ENCODE data around the gene HOXB3.
"Not testable (repeated sequence)": the region's sequence is repeated elsewhere in the genome, so short reads cannot be mapped to it uniquely, and the experiment has no call there.

The HOXB3 gene

DNA sequence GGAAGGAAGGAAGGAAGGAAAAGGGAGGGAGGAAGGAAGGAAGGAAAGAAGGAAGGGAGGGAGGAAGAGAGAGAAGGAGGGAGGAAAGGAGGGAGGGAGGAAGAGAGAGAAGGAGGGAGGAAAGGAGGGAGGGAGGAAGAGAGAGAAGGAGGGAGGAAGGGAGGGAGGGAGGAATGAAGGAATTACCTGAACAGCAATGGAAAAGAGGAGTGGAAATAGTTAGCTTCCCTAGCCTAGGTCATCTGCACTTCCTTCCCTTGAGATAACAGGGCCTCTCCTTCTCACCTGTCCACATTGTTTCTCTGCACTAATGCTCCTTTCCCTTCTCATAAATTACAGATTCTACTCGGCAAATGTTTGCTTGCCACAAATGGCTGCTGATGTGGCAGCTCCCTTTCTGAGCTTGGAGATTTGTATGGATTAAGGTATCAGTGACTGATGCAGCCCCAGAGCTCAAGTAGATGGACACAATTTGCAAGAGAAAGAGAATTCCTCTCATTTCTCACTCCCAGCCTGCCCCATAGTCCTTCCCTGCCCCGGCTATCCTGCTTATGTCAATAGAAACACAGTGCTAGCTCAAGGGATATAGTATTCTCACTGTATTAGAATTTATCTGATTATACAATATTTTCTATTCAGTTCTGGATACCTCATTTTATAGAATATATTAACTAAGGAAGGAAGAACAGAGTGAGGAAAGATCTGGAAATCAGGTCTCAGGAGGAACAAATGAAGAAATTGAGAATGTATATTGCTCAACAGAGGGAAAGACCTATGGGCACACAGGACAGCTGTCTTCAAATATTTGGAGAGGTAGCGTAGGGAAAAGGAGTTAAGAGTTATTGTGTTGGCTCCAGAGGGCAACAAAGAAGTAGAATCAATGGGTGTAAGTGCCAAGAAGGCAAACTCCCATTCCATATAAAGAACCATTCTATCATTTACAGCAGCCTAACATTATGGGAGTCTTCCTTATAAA lies 73.8 kb downstream of the HOXB3 start:
- DNase-seq: no peak

DNA sequence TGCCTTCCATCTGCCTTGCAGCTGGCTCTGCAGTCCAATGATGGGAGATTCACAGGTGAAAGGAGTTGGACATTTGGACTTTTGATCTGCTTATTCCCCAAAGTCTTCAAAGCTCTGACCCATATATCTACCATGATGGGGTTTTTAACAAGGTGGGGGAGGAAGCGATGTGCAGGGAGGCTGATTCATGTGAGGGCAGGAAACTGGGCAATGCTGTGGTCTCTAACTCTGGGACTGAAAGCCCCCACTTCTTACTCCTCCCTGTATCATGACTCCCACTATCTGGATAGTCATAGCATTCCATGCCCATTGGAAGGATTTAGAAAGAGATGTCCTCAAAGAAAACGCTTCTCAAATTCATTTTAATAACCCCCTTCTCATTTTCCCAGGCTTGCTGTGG lies 75.6 kb downstream of the HOXB3 start:
- DNase-seq: no peak

DNA sequence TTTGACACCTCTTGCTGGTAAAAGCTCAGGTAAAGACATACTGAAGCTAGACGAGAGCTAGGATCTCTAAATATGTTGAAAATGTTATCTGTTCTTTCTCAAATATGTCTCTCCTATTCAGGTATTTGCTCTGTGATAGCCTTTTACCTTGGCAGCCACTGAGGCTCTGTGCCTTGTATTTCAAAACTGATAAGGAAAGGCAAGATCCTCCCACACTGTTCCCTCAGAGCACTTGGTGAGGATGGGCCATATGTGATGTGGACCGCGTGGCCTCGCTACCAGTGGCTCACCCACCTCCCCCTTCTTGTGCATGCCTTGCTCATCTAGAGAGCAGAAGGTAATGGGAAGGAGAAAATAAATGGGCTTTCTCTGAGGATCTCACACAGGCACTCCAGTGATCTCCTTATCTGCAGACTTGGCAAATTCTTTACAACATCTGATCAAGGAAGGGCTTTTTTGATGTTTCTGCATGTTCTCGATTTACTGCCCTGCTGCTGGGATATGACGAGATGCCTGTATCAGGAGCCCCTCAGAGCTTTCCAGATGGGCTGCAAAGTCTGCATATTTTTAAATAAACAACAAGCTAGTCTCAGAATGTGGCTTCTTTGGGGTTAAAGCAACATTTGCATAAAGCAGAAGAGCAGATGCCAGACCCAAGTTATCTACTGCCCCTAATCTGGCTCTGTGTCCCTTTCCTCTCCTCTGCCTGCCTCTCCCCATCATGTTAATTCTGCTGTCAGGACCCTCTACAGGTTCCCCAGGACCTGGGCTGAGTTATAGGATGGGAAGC lies 76.2 kb downstream of the HOXB3 start:
- no peak for DNase-seq

DNA sequence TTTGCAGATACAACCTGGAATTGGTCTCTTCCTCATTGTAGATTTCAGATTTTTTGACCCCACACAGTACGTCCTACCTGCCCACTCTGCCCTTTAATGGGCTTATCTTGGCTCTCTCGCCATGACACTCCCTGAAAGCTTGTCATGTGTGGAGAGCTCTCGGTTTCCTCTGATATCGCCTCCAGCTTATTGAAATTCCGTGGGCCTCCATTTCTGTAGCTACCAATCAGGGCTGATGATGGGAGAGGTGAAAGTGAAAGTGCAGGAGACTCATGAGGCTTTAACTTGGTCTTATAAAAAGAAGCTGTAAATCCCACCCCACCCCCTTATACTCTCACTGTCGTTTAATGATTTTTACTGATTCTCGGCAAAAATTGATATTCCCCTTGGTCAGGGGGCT lies 76.9 kb downstream of the HOXB3 start:
- DNase-seq: no peak

DNA sequence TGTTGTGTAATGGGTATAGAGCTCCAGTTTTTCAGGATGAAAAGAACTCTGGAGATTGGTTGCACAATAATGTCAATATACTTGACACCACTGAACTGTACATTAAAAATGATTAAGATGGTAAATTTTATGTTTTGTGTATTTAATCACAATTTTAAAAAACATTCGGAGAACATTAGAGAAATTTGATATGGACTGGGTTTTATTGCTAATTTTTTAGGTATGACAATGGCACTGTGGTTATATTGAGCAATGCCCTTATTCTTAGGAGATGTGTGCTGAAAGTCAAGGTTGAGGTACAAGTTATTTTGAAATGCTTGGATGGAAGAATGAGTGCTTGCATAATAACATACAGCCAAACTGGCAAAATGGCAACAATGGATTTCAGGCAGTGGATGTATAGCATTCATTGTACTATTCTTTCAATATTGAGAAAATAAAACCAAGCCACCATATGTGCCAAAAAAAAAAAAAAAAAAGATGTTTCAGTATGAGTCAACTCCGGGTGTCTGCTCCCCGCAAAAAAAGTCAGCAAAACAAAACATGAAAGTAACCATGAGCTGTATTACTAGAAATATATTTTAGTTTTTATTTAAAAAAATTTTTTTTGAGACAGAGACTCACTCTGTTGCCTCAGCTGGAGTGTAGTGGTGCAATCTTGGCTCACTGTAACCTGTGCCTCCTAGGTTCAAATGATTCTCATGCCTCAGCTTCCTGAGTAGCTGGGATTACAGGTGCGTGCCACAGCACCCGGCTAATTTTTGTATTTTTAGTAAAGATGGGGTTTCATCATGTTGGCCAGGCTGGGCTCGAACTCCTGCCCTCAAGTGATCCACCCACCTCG lies 79.1 kb downstream of the HOXB3 start:
- DNase-seq: no peak

DNA sequence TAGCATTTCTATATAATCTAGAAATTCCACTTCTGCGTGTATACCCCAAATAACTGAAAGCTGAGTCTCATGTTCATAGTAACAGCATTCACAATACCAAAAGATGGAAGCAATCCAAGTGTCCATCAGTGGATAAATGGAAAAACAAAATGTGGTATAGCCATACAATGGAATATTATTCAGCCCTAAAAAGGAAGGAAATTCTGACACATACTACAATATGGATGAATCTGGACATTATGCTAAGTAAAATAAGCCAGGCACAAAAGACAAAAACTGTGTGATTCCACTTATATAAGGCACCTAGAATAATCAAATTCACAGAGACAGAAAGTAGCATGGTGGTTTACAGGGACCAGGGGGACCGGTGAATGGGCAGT lies 79.7 kb downstream of the HOXB3 start:
- DNase-seq: no peak

DNA sequence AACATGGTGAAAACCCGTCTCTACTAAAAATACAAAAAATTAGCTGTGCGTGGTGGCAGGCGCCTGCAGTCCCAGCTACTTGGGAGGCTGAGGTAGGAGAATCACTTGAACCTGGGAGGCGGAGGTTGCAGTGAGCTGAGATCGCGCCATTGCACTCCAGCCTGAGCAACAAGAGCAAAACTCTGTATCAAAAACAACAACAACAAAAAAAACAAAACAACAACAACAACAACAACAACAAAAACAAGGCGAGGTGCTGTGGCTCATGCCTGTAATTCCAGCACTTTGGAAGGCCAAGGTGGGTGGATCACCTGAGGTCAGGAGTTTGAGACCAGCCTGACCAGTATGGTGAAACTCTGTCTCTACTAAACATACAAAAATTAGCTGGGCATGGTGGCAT lies 80.3 kb downstream of the HOXB3 start:
- not testable (repeated sequence) for DNase-seq

DNA sequence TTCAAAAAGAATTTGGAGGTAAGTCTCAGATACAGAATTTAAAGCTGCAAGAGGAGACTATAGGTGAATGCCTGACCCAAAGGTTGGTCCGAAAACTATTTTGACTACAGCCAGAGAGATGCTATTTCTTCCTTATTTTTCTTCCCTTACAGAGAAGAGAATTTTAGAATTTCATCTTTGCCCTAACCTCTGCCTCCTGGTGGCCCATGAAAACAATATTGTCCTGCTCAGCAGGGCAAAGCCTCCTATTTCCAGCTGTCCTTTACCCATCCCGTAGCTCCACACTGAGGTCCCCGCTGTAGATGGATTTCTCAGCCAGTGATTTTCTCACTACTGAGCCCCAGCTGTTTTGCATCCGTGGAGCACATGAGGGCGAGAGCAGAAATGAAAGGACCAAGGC lies 83.8 kb downstream of the HOXB3 start:
- peak; percentile 7 for DNase-seq

DNA sequence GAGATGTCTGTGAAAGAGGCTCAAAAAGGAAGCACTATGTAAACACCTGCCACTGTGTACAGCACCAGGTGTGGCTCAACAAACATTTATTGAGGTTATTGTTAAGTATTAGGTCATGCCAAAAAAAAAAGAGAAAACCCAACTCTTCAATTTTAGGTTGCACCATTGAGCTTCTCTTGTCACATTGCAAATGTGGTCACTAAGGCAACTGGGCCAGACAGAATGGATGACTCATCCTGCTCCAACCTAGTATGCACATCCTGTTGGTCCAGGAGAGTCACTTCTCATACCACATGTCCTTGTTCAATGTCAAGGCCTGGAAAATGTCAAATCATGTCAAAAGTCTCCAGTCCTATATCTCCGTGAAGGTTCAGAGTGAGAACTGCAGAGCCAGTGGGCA lies 84.3 kb downstream of the HOXB3 start:
- peak; percentile 92 for DNase-seq

DNA sequence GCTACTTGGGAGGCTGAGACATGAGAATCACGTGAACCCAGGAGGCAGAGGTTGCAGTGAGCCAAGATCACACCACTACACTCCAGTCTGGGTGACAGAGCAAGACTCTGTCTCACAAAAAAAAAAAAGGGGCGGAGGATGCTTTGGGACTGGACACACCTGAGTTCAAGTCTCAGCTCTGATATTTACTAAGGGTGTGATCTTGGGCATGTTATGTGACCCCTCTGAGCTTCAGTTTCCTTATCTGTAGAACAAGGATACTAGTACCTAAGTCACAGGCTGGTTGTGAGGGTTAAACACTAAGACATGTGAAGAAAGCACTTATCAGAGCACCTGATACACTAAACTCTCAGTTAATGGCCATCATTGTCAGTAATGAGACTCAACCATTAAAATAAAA lies 85.1 kb downstream of the HOXB3 start:
- no peak for DNase-seq

DNA sequence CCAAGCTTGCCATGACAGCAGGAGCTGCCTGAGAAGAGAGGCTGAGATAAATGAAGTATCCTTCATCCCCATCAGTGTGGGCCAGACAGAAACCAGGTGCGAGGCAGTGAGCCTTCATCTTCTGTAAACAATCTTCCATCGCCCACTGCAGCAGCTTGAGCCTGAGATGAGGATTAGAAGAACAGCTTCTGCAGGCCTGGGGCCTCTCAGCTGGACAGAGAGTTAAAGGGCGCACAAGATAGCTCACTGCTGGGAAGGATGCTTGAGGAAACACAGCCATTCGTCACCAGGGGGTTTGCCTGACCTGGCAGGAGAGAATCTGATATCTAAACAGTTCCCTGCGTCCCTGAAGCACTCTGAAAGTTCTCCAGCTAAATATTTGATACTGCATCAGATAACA lies 86.3 kb downstream of the HOXB3 start:
- DNase-seq: no peak

DNA sequence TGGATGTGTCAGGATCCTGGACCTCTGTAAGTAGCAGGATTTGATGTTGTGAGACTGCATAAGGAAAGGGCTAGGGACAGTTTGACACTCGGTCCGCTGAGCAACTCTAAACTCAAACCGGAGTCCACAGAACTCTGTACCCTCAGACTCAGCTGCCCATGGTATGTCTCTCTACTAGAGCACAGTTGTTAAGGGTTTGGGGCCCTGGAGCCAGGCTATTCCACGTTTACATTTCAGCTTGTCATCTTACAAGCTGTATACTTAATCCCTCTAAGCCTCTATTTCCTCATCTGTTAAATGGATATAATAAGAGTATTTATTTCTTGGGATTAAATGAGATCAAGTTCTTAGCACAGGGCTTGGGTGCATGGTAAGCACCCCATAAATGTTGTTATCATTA lies 87.1 kb downstream of the HOXB3 start:
- no peak for DNase-seq

DNA sequence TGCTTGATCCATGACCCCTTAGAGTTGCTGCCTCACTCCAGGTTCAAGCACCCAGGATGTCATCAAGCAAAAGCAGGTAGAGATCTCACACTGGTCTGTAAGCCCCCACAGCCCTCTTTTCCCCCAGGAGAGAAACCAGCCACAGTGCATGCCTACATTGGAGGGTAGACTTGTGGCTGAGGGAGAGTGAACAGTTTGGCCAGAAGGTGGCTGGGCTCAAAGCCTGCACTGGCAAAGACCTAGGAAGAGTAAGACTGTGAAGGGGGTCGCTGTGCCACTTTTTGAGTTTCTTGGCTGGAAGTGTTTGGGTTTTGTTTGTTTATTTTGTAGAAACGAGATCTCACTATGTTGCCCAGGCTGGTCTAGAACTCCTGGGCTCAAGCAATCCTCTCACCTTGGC lies 87.7 kb downstream of the HOXB3 start:
- no peak for DNase-seq

DNA sequence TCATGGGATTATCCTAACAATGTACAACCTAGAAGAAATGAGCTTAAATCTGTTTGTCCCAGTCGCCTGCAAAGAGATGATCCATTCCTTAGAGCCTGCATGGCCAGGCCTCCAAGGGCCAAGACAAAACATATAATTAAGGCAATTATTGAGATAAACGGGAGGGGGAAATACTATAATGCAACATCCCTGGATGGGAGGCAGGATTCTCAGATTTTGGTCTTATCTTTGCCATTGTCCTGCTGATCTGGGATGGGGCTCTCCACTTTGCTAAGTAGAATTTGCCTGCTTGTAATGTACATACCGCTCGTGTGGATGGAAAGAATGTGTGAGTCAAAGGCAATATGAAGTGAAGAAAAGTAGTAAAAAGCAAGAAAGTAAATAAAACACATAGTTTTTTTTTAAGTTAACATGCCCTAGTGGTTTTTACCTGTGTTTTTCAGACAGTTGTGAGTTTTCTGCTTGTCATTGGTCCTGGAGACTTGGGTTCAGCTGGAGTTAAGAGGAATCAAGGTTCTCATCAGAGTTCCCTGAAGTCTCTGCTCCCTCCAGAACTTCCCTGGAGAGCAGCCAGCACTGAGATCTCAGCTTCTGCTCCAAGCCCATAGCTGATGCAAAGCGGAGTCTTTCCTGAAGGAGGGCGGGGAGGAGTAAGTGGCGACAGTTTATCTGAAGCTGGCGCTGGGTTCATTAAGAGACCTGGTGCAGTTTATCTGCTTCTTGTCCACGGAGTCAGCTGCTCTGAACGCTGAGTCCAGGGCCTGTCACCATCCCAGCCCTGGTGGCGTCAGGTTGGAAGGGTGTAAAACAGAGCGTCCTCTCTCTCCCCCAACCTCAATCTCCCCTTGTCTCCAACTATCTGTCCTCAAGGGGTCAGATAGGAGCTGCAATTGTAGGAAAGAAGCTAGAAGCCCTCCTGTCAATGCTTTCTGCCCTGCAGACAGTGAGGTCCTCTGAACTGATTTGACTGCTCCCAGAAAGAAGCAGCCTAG lies 89.3 kb downstream of the HOXB3 start:
- DNase-seq: peak; percentile 32

DNA sequence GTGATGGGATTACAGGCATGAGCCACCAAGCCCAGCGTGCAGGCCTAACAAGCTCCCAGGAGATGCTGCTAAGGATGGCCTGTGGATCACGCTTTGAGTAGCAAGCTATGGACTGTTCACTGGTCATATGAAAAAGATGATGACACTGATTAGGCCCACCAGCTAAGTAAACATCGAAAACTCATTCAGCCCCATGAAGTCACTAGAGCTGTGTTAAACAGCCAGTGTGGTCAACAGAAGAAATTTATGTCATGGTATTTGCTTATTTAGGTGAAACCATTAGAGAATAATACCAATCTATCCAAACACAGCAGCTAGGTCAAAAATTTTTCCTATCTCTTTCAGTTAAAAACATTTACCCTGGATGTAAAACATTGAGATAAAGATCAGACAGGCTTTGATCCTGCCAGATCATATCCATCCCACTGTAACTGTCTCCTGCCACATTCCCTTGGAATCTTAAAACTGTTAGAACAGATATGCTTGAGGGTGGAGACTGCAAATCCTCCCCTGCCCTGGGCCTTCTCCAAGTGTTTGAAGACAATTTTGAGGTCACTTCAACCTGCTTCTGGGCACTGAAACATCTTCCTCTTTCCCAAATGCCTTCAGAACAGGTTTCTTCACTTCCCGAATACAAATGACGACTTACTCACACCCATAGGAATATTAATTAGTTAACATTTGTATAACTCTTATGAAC lies 90.2 kb downstream of the HOXB3 start:
- DNase-seq: no peak

DNA sequence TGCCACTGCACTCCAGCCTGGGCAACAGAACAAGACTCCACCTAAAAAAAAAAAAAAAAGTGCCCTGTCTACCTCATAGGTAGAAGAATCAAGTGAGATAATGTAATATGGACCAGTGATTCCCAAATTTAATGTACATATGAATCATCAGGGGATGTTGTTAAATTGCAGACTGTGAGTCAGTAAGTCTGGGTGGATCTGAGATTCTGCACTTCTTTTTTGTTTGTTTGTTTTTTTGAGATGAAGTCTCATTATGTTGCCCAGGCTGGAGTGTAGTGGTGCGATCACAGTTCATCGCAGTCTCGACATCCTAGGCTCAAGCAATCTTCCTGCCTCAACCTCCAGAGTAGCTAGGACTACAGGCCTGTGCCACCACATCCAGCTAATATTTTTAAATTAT lies 90.8 kb downstream of the HOXB3 start:
- no peak for DNase-seq

Data from COR-L47 (cell line).